Measurements from ENCODE around the gene ZNF12. TPM values are rescaled to one million over a fixed set of nuclear protein-coding genes. Genes with fewer than 3 reads are reported as not detected.

Gene ZNF12
- total RNA-seq, 1 experiment from 2014 or later = 22.4 TPM

- no peaks in the 10 kb centered on the region for H3K4me1 Mint-ChIP-seq (ENCODE audit: insufficient read depth, unreplicated experiment)
- no peak for DNase-seq (ENCODE audit: unreplicated experiment)
- intact Hi-C loops (cut with micrococcal nuclease) = no loop called here
- no peak for TF ChIP-seq CTCF (IDR thresholded peaks at IDR 0.05; ENCODE audit: unreplicated experiment)
- H3K27me3 Mint-ChIP-seq (ENCODE audit: insufficient read depth, unreplicated experiment) = no peaks in the 10 kb centered on the region
- H3K27ac Mint-ChIP-seq (ENCODE audit: low read depth, unreplicated experiment) = no peak overlapping the region
- no peaks in the 10 kb centered on the region for H3K9me3 Mint-ChIP-seq (ENCODE audit: unreplicated experiment)
- H3K4me3 Mint-ChIP-seq (ENCODE audit: unreplicated experiment) = no peak overlapping the region
- POLR2A ChIA-PET = no interaction called here
- CTCF ChIA-PET = interaction anchor here (0.6 kb wide), 1 partner anchor 342 kb away, joined by 4 read pairs; no protein-coding TSS in a partner anchor
- BruUV-seq (replicated peaks) = no TSS peak
- peaks cover 71% of the 10 kb centered on the region for H3K36me3 Mint-ChIP-seq (ENCODE audit: insufficient read depth, unreplicated experiment)
Observed at GRCh38 chr7:6647541-6647940, 59.2 kb downstream of the ZNF12 start.

- Mint-ChIP-seq H3K4me1 (ENCODE audit: insufficient read depth, unreplicated experiment) (no peaks in the 10 kb centered on the region), H3K27me3 (ENCODE audit: insufficient read depth, unreplicated experiment) (no peaks in the 10 kb centered on the region), H3K27ac (ENCODE audit: low read depth, unreplicated experiment) (no peak overlapping the region), H3K36me3 (ENCODE audit: insufficient read depth, unreplicated experiment) (peaks cover 72% of the 10 kb centered on the region), H3K4me3 (ENCODE audit: unreplicated experiment) (no peak overlapping the region), H3K9me3 (ENCODE audit: unreplicated experiment) (no peaks in the 10 kb centered on the region)
- BruUV-seq (replicated peaks) = no TSS peak
- TF ChIP-seq CTCF (IDR thresholded peaks at IDR 0.05; ENCODE audit: unreplicated experiment) = no peak
- intact Hi-C loops (cut with micrococcal nuclease) = no loop called here
- POLR2A ChIA-PET = no interaction called here
- CTCF ChIA-PET = interaction anchor here (0.6 kb wide), 1 partner anchor 342 kb away, joined by 4 read pairs; no protein-coding TSS in a partner anchor
- DNase-seq (ENCODE audit: unreplicated experiment) = no peak
Observed at GRCh38 chr7:6647080-6647479, 59.7 kb downstream of the ZNF12 start.

GRCh38 chr7:6646465-6646864 is 60.3 kb downstream of the ZNF12 start:
- Mint-ChIP-seq H3K36me3 (ENCODE audit: insufficient read depth, unreplicated experiment) (peaks cover 72% of the 10 kb centered on the region), H3K27ac (ENCODE audit: low read depth, unreplicated experiment) (no peak overlapping the region), H3K4me3 (ENCODE audit: unreplicated experiment) (no peak overlapping the region), H3K9me3 (ENCODE audit: unreplicated experiment) (no peaks in the 10 kb centered on the region), H3K4me1 (ENCODE audit: insufficient read depth, unreplicated experiment) (no peaks in the 10 kb centered on the region), H3K27me3 (ENCODE audit: insufficient read depth, unreplicated experiment) (no peaks in the 10 kb centered on the region)
- intact Hi-C loops (cut with micrococcal nuclease) = no loop called here
- ChIA-PET CTCF (no interaction called here), POLR2A (no interaction called here)
- no peak for TF ChIP-seq CTCF (IDR thresholded peaks at IDR 0.05; ENCODE audit: unreplicated experiment)
- BruUV-seq (replicated peaks) = no TSS peak
- DNase-seq (ENCODE audit: unreplicated experiment) = no peak

GRCh38 chr7:6644728-6645127 is 62.0 kb downstream of the ZNF12 start:
- DNase-seq (ENCODE audit: unreplicated experiment) = no peak
- no TSS peak for BruUV-seq (replicated peaks)
- intact Hi-C loops (cut with micrococcal nuclease) = no loop called here
- Mint-ChIP-seq H3K36me3 (ENCODE audit: insufficient read depth, unreplicated experiment) (peaks cover 64% of the 10 kb centered on the region), H3K9me3 (ENCODE audit: unreplicated experiment) (no peaks in the 10 kb centered on the region), H3K27me3 (ENCODE audit: insufficient read depth, unreplicated experiment) (no peaks in the 10 kb centered on the region), H3K27ac (ENCODE audit: low read depth, unreplicated experiment) (no peak overlapping the region), H3K4me3 (ENCODE audit: unreplicated experiment) (no peak overlapping the region), H3K4me1 (ENCODE audit: insufficient read depth, unreplicated experiment) (no peaks in the 10 kb centered on the region)
- ChIA-PET CTCF (interaction anchor here (0.6 kb wide), 1 partner anchor 9 kb away, joined by 3 read pairs; no protein-coding TSS in a partner anchor), POLR2A (no interaction called here)
- no peak for TF ChIP-seq CTCF (IDR thresholded peaks at IDR 0.05; ENCODE audit: unreplicated experiment)
